Ascending aorta (tissue), 2 donors: Measurements from ENCODE around the gene RFTN1. TPM values are rescaled to one million over a fixed set of nuclear protein-coding genes. Genes with fewer than 3 reads are reported as not detected.

ENCODE experiments used
- DNase-seq, 2 donors: peaks; one replicate each; pipeline ENCODE4 v3.0.0-alpha.2; 2019; ENCODE audit warnings: low spot score in 2 of 2
- H3K27ac ChIP-seq, 2 donors: fragments of 200-600 bp; sonication (generic); one replicate each; pipeline ENCODE4 v1.5.1; 2016 to 2017; ENCODE audit warnings: mild to moderate bottlenecking in 1 of 2
- H3K27me3 ChIP-seq: fragments of 200-600 bp; sonication (generic); one replicate; pipeline ENCODE4 v1.5.1; 2017
- H3K36me3 ChIP-seq, 2 donors: fragments of 200-600 bp; sonication (generic); one replicate each; pipeline ENCODE4 v1.5.1; 2016
- H3K4me1 ChIP-seq, 2 donors: fragments of 200-600 bp; sonication (generic); one replicate each; pipeline ENCODE4 v1.5.1; 2016 to 2017; ENCODE audit warnings: mild to moderate bottlenecking in 1 of 2
- H3K4me3 ChIP-seq, 2 donors: fragments of 200-600 bp; sonication (generic); one replicate each; pipeline ENCODE4 v1.5.1; 2016 to 2017; ENCODE audit warnings: mild to moderate bottlenecking in 1 of 2
- H3K9me3 ChIP-seq, 2 donors: fragments of 200-600 bp; sonication (generic); one replicate each; pipeline ENCODE4 v1.5.1; 2016
- intact Hi-C: fragments of 100-400 bp; cut with DNase I; formaldehyde crosslinking; loops from one replicate; pipeline ENCODE4 v1.15.1; 2023
- total RNA-seq: library from RNA; depleted of rRNA; stranded (reverse); fragments of >200 nt; gene quantifications from one replicate; pipeline ENCODE4 v1.1.0, GENCODE V29; 2016
- TF ChIP-seq, protein P1 (sequence below), 3 experiments: fragments of 200-600 bp in 2 of 3; fragments of 450-650 bp in 1 of 3; sonication (generic) in 2 of 3; IDR thresholded peaks; one replicate each; pipeline ENCODE4 v1.5.1; 2016 to 2019; ENCODE audit warnings: antibody characterized with exemption in 3 of 3, mild to moderate bottlenecking in 1 of 3, moderate library complexity in 1 of 3

Gene RFTN1
- total RNA-seq, 1 donor from 2014 or later = 72.6 TPM

GRCh38 chr3:16456784-16457415 lies 56.6 kb downstream of the RFTN1 start:
- peak overlapping the region; percentile 0 to 21 for H3K27ac ChIP-seq
- H3K4me3 ChIP-seq = no peak overlapping the region
- intact Hi-C loops = no loop called here
- no peaks in the 10 kb centered on the region for H3K9me3 ChIP-seq
- H3K4me1 ChIP-seq = peaks cover 0 to 15% of the 10 kb centered on the region in 2 donors
- TF ChIP-seq, protein P1, sequence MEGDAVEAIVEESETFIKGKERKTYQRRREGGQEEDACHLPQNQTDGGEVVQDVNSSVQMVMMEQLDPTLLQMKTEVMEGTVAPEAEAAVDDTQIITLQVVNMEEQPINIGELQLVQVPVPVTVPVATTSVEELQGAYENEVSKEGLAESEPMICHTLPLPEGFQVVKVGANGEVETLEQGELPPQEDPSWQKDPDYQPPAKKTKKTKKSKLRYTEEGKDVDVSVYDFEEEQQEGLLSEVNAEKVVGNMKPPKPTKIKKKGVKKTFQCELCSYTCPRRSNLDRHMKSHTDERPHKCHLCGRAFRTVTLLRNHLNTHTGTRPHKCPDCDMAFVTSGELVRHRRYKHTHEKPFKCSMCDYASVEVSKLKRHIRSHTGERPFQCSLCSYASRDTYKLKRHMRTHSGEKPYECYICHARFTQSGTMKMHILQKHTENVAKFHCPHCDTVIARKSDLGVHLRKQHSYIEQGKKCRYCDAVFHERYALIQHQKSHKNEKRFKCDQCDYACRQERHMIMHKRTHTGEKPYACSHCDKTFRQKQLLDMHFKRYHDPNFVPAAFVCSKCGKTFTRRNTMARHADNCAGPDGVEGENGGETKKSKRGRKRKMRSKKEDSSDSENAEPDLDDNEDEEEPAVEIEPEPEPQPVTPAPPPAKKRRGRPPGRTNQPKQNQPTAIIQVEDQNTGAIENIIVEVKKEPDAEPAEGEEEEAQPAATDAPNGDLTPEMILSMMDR (IDR thresholded peaks at IDR 0.05) = no peak
- H3K27me3 ChIP-seq = no peaks in the 10 kb centered on the region
- DNase-seq = no peak
- H3K36me3 ChIP-seq = no peaks in the 10 kb centered on the region

GRCh38 chr3:16455966-16456365 lies 57.5 kb downstream of the RFTN1 start:
- peaks cover 0 to 15% of the 10 kb centered on the region in 2 donors for H3K4me1 ChIP-seq
- intact Hi-C loops = no loop called here
- H3K27me3 ChIP-seq = no peaks in the 10 kb centered on the region
- no peak overlapping the region for H3K4me3 ChIP-seq
- TF ChIP-seq, protein P1 (IDR thresholded peaks at IDR 0.05) = no peak
- no peak for DNase-seq
- no peaks in the 10 kb centered on the region for H3K36me3 ChIP-seq
- H3K9me3 ChIP-seq = no peaks in the 10 kb centered on the region
- no peak overlapping the region for H3K27ac ChIP-seq

DNA sequence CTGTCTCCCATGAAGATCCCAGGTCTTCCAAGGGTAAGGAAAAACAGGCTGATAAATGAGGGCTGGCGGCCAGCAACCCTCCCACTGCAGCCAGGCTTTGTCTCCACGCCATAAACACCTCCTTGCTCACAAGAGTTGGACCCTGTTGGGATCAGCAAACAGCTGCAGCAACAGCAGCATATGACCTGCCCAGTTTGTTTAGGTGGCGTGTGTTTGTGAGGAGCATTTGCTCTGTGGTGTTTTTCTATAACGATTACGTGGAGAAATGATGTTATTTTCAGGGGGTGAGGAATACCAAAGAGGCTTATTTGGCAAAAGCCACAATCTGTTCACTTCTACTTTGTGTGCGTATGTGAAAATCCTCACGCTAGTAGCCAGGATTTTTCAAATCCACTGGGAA lies 58.5 kb downstream of the RFTN1 start:
- Histone ChIP-seq H3K36me3 (no peaks in the 10 kb centered on the region), H3K27ac (peak overlapping the region; percentile 23 to 39), H3K4me1 (peaks cover 0 to 21% of the 10 kb centered on the region in 2 donors), H3K9me3 (no peaks in the 10 kb centered on the region), H3K4me3 (no peak overlapping the region), H3K27me3 (no peaks in the 10 kb centered on the region)
- TF ChIP-seq, protein P1 (IDR thresholded peaks at IDR 0.05) = no peak
- no peak for DNase-seq
- intact Hi-C loops = no loop called here

DNA sequence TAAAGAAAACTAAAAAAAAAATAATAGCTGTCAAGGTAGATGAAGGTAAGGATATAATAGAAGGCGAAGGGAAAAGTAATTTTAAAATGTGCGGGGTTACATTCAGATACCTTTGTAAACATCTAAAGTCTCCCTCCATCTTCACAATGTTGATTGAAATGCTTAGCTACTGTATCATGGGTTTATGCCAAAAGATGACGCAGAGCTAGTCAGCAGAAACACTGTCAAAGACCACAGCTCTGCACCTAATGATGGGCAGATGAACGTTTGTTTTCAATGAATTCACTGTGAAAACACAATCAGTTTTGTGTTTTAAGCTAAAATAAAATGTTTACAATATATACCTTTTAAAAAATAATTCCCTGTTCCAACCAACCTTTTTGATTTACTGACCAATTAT lies 61.2 kb downstream of the RFTN1 start:
- no peak for DNase-seq
- Histone ChIP-seq H3K4me3 (no peak overlapping the region), H3K9me3 (no peaks in the 10 kb centered on the region), H3K27ac (no peak overlapping the region), H3K27me3 (no peaks in the 10 kb centered on the region), H3K4me1 (peaks cover 10 to 39% of the 10 kb centered on the region in 2 donors), H3K36me3 (no peaks in the 10 kb centered on the region)
- intact Hi-C loops = no loop called here
- TF ChIP-seq, protein P1 (IDR thresholded peaks at IDR 0.05) = no peak

GRCh38 chr3:16449369-16449768 lies 64.1 kb downstream of the RFTN1 start:
- Histone ChIP-seq H3K9me3 (no peaks in the 10 kb centered on the region), H3K27me3 (no peaks in the 10 kb centered on the region), H3K27ac (peak overlapping the region; percentile 47 to 84), H3K4me3 (no peak overlapping the region), H3K4me1 (peaks cover 10 to 35% of the 10 kb centered on the region in 2 donors), H3K36me3 (no peaks in the 10 kb centered on the region)
- intact Hi-C loops = loop anchor here (5.0 kb wide), 3 partner anchors 47 to 107 kb away; partner anchors contain the start of gene RFTN1
- TF ChIP-seq, protein P1 (IDR thresholded peaks at IDR 0.05) = no peak
- no peak for DNase-seq
